GM12892 (cell line): ENCODE results near the gene KCNAB1.

Experiments
- DNase-seq: peaks from one replicate; pipeline ENCODE4 v3.0.0; 2011; ENCODE audit not compliant: insufficient read length
- FAIRE-seq: peaks from 2 replicates; lab custom pipeline; 2011; peaks lifted over from hg19 to GRCh38; lab: Jason Lieb, UNC
- POLR2A ChIP-seq: IDR thresholded peaks from 2 replicates; pipeline ENCODE4 v1.6.1; 2011; ENCODE audit warnings: low read depth, low read length, control low read depth
- POLR2AphosphoS5 ChIP-seq: IDR thresholded peaks from 2 replicates; pipeline ENCODE4 v1.6.1; 2011; ENCODE audit warnings: low read depth, low read length, control low read depth
- TAF1 ChIP-seq: IDR thresholded peaks from 2 replicates; pipeline ENCODE4 v1.6.1; 2011; ENCODE audit warnings: low read depth, mild to moderate bottlenecking, control low read depth, low read length, borderline replicate concordance

KCNAB1 gene

DNA sequence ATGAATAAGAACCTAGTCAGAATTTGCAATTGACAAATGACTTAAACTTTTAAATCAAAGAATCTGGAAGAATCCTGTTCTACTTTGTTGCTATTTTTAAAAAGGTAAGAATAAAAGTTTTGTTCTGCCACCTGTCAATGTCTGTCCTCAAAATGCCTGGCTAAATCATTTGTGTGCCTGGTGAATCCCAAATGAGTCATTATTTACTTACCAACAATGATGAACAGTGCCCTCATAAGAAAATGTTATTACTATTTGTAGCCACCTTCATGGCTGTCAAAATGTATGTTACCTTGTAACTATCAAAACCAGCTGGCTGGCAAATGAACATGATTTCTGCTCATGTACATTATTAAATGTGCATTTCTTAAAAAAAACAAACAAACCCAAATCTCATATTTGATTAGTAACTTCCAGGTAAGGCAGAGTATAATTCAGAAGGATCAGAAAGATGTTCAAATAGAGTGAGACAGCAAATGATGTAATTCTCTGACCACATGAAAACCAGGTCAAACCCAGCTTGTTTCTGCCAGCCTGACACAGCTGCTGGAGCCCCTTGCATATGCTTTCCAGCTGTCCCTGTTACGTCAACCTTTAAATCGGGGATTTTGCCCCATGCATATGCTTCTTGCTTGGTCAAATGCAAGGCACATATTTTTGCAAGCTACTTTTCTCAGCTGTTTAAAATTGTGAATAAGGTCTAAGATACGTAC is 296.6 kb downstream of the KCNAB1 start:
- TF ChIP-seq POLR2A (no peak), TAF1 (no peak), POLR2AphosphoS5 (no peak)
- DNase-seq (no peak), FAIRE-seq (no peak)

DNA sequence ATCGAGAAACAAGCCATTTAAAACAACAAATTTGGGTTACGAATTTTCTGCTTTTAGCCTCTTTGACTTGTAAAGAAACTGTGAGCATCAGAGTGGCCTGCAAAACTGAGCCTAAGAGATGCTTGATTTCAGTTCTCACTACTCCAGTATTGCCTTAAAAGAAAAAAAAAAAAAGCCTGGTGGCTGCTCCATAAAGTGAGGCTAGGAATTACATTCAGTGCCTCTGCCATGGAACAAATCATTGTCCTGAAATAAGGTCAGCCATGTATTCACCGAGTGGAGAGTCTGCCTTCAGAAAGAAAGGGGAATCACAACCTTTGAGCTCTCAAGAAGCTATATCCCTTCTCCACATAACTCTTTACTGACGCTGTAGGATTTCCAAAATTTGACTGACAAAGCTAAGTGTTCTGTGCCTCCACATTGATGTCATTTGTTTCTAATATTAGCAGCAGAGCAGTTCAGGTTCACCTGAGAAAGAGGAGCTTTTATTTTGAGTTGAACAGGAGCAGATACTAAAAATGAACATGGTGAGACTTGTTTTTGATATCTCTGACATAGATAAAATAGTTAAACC is 297.3 kb downstream of the KCNAB1 start:
- TF ChIP-seq TAF1 (no peak), POLR2A (no peak), POLR2AphosphoS5 (no peak)
- FAIRE-seq (no peak), DNase-seq (no peak)

DNA sequence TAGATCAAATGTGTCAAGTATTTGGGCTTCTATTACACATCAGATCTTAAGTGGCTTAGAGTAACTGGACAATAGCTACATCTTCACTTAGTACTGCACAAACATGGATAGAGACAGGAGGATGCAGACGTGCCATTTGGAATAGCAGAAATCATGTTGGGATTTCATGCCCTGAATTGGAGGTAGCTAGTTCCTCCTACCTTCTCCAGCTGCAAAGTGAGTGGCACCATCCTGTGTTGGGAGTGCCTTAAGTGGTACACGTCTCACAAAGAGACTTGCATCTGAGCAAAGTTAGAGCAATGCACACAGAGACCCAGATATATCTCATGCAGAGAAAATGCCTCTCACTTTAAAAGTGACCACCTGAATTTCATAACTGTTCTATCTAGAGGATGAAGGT is 298.1 kb downstream of the KCNAB1 start:
- FAIRE-seq (no peak), DNase-seq (no peak)
- no peak for TF ChIP-seq POLR2AphosphoS5
- TF ChIP-seq POLR2A = no peak
- TF ChIP-seq TAF1 = no peak

DNA sequence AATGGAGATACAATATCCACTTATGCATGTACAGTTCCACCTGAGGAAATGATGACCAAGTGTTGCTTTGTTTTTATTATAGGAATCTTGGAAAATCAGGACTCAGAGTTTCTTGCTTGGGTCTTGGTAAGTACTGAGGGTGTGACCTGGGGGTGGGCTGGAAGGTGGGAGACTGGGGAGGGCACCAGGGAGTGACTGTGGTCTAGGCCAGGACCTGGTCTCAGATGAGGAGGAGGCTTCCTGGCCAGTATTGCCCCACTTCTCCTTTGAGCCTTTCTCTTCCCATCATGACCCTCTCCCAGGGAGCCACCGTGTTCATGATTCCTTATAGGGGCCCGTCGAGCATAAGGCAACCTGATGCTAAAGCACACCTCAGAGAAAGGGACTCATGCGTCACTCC is 301.2 kb downstream of the KCNAB1 start:
- TF ChIP-seq TAF1 (no peak), POLR2AphosphoS5 (no peak), POLR2A (no peak)
- DNase-seq = no peak
- no peak for FAIRE-seq

DNA sequence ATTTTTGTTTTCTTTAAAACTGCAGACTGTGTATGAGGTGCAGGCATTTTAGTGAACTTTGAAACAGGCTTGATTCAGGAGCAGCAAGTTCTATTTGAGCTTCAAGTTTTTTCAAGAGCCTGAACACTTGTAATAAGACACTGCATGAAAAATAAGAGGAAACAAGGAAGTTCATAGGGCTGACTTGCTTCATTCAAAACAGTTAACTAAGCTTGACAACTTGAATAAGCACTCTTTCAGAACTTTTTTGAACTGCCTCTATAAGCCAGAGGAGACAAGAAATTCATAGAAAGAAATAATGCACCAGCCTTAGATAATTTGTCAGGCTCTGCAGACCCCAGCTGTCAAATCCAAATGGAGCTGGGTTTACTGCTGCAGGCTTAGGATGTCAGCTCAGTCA is 304.4 kb downstream of the KCNAB1 start:
- FAIRE-seq = no peak
- no peak for DNase-seq
- no peak for TF ChIP-seq POLR2AphosphoS5

DNA sequence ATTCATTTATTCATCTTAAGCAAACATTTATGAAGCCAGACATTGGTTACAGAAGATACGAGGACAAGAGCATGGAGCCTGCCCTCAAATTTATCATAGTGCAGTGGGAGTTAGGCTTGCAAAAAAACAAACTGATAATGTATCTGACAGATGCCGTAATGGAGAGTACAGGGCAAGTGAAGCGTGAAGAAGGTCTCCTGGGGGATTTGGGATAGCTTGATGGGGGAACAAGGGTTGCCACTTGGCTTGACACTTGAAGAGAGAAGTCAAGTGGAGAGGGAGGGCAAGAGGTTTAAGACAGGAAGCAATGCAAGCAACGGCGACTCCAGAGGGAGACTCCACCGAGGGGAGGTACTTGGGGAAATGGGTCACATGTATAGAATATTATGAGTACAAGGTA is 305.3 kb downstream of the KCNAB1 start:
- TF ChIP-seq POLR2A (no peak), TAF1 (no peak), POLR2AphosphoS5 (no peak)
- no peak for FAIRE-seq
- no peak for DNase-seq

DNA sequence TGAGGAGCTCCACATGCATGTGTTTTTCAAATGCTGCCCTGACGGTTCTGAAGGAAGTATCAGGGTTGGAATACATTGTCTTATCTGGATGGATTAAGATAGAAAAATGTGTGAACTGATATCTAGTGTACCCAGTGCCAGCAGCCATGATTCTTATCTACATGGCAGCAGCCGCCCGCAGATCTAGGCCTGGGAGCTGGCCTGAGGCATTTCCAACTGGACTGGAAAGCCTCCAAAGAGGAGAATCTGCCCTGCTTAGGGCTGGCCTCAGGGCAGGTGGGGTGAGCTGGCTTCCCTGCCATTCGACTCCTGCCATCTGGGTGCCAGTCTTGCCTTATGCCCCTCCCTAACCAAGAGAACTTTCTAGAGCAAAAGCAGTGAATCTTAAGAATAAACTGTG is 308.7 kb downstream of the KCNAB1 start:
- TF ChIP-seq POLR2A = no peak
- TF ChIP-seq POLR2AphosphoS5 = no peak
- no peak for TF ChIP-seq TAF1
- DNase-seq = no peak
- no peak for FAIRE-seq

DNA sequence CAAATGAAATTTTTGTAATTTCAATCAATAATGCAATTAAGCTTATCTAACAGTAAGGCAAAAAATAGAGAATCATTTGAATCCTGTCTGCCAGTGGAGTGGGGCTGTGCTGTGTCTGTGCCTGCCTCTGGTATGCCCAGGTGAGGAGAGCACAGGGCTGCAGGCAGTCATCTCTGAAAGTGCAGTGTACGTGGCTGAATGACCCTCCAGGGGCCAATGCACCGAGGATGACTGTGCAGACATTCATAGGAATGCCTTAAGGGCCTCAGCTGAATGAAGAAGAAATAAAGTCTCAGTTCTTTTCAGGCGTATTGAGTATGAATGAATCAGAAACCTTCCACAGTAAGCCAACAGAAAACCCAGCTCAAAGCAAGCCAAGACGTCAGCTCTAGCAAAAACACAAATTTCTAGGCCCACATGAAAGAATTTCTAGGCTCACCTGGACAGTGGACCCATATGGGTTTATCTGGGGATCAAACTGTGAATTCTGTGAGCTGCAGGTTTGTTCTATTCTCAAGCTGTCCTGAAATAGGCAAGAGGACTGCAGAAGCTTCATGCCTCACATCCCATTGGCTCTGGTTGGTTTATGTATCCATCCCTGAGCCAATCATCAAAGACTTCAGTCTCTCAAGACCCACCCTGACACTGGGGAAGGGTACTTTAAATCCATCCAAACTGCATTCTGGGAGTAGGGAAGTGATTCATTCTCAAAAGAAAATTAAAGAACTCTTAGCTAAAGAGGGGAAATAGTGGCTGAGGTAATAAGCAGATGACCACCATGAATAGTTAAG is 311.2 kb downstream of the KCNAB1 start:
- no peak for FAIRE-seq
- DNase-seq = no peak
- TF ChIP-seq TAF1 = no peak
- TF ChIP-seq POLR2A = no peak
- TF ChIP-seq POLR2AphosphoS5 = no peak

DNA sequence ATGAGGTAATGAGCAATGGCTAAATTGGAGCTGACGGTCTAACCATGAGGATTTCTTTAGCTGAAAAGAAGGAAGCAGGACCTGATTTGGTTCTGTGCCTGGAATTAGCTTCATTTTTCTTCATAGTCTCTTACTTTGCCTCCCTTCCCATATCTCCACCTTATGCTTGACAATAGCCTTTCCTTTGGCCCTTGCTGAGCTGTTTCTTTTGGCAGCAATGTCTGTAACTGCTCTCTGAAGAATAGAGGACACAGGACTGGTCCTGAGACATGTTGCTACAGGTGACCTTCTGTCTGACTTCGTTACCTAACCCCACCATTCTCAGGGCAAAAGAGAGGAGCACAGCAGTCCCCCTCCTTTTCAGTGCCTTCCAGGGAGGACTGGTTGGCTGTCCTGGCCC is 312.2 kb downstream of the KCNAB1 start:
- FAIRE-seq (no peak), DNase-seq (no peak)
- TF ChIP-seq POLR2AphosphoS5 (no peak), TAF1 (no peak), POLR2A (no peak)

DNA sequence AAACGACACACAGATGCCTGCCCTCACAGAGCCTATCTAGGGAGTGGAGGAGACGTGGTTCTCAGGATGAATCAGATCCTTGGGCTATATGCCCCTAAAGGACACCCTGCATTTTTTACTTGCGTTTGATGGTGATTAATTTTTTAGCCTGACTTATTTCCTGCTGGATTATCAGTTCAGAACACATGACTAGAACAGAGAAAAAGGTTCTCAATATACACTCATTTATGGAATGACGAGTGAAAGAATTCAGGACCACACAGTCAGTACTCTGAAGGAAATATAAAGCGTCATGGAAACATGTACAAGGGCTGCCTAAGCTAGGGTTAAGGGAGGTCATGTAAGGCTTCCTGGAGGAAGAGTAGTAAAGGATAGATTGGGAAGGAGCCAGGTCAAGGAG is 312.8 kb downstream of the KCNAB1 start:
- FAIRE-seq (no peak), DNase-seq (no peak)
- TF ChIP-seq TAF1 (no peak), POLR2AphosphoS5 (no peak), POLR2A (no peak)

DNA sequence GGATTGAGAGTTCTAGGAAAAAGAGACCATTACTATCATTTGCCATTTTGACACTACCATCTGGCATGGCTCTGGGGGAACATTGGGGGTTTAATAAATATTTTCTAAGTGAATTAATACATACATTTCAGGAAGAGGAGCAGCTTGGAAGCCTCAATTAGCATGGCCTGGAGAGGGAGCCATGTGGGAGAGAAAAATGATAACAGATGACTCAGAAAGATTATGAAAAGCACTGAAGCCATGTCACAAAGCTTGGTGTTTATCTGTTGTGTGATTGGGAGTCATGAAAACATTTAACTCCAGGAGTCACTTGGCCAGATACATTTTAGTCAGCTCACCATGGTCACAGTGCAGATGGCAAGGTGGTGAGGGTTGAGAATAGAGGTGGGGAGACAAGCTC is 313.5 kb downstream of the KCNAB1 start:
- DNase-seq = no peak
- no peak for FAIRE-seq
- no peak for TF ChIP-seq POLR2AphosphoS5
- no peak for TF ChIP-seq TAF1
- TF ChIP-seq POLR2A = no peak
